ENCODE measurements around the gene TRIM2.

TRIM2 gene

GRCh38 chr4:153374442-153374841, 170.2 kb downstream of the TRIM2 start:
- DNase-seq (ENCODE audit: low read depth in 2 of 2), result peak; percentile 88 to 92

- no peak for DNase-seq (ENCODE audit: low read depth in 2 of 2)
Measured at GRCh38 chr4:153375303-153375702, 171.1 kb downstream of the TRIM2 start.

DNA sequence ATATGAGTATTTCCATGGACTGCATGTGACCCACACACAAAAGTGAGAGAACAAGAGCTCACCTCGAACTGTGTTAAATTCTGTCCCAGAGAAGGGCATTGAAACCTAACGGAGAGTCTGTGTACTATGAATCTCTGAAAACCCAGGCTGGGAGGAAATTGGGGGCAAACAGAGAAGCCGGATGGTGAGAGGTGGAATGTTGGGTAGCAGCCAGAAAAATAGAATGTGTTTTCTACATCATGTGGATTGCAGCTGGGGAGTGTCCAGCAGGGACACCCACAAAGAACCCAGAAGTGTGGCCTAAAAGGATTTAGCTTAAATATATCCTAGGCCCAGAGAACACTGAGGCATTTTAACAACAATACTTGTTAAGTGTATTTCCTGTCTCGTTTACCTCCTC, 178.9 kb downstream of the TRIM2 start:
- no peak for DNase-seq (ENCODE audit: low read depth in 2 of 2)

DNA sequence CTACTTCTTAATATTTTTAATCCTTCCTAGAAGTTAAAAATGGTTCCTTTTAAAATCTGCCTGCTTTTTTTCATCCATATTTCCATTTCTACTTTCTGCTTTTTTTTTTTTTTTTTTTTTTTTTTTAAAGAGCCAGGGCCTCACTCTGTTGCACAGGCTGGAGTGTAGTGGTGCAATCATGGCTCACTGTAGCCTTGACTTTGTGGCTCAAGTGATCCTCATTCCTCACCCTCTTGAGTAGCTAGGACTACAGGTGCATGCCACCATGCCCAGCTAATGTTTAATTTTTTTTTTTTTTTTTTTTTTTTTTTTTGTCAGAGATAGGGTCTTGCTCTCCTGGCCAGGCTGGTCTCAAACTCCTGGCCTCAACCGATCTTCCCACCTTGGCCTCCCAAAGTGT, 179.9 kb downstream of the TRIM2 start:
- no peak for DNase-seq (ENCODE audit: low read depth in 2 of 2)

GRCh38 chr4:153385784-153386183, 181.5 kb downstream of the TRIM2 start:
- DNase-seq (ENCODE audit: low read depth in 2 of 2), result no peak

- no peak for DNase-seq (ENCODE audit: low read depth in 2 of 2)
Measured at GRCh38 chr4:153387981-153388380, 183.7 kb downstream of the TRIM2 start.

Data from fibroblast of skin of left biceps (primary cell).